ENCODE results near the gene ANAPC16.
A peak's percentile ranks its signal among the peaks of the same experiment; 100 is the strongest.
"Not testable (repeated sequence)": the region's sequence is repeated elsewhere in the genome, so short reads cannot be mapped to it uniquely, and the experiment has no call there.

The ANAPC16 gene

GRCh38 chr10:72265990-72266865 is 50.4 kb downstream of the ANAPC16 start:
- no peak for DNase-seq

- no peak for DNase-seq
Observed at GRCh38 chr10:72267381-72267780, 51.6 kb downstream of the ANAPC16 start.

GRCh38 chr10:72267819-72268399 is 52.1 kb downstream of the ANAPC16 start:
- DNase-seq = no peak

GRCh38 chr10:72268475-72269200 is 52.8 kb downstream of the ANAPC16 start:
- not testable (repeated sequence) for DNase-seq

GRCh38 chr10:72270607-72271281 is 54.9 kb downstream of the ANAPC16 start:
- no peak for DNase-seq

GRCh38 chr10:72272689-72273409 is 57.0 kb downstream of the ANAPC16 start:
- DNase-seq = peak; percentile 94

GRCh38 chr10:72273410-72274212 is 57.8 kb downstream of the ANAPC16 start, which contains the start of gene DDIT4:
DDIT4 (plus strand) TSS chr10:72273924; CDS start chr10:72274217, 293 bp downstream.
- DNase-seq = peak; percentile 99

- DNase-seq = no peak
Observed at GRCh38 chr10:72274213-72274729, 58.5 kb downstream of the ANAPC16 start.

GRCh38 chr10:72274730-72275350 is 59.0 kb downstream of the ANAPC16 start:
- DNase-seq = peak; percentile 84

- DNase-seq = peak; percentile 53
Observed at GRCh38 chr10:72275351-72276012, 59.7 kb downstream of the ANAPC16 start.

- no peak for DNase-seq
Observed at GRCh38 chr10:72276013-72276387, 60.2 kb downstream of the ANAPC16 start.

- no peak for DNase-seq
Observed at GRCh38 chr10:72276421-72277339, 60.9 kb downstream of the ANAPC16 start.

GRCh38 chr10:72277340-72277995 is 61.7 kb downstream of the ANAPC16 start:
- DNase-seq = no peak

GRCh38 chr10:72277996-72278667 is 62.3 kb downstream of the ANAPC16 start:
- DNase-seq = no peak

GRCh38 chr10:72278668-72279393 is 63.0 kb downstream of the ANAPC16 start:
- no peak for DNase-seq

GRCh38 chr10:72279587-72279986 is 63.8 kb downstream of the ANAPC16 start:
- DNase-seq = not testable (repeated sequence)

GRCh38 chr10:72283131-72283530 is 67.3 kb downstream of the ANAPC16 start:
- no peak for DNase-seq

All from femur (tissue), 1 donor.